Measurements from ENCODE around the gene CMTM7.
"Not testable (repeated sequence)": the region's sequence is repeated elsewhere in the genome, so short reads cannot be mapped to it uniquely, and the experiment has no call there.

CMTM7 gene

GRCh38 chr3:32383136-32383711 lies 8.4 kb upstream of the CMTM7 start:
- DNase-seq = no peak

GRCh38 chr3:32384938-32385337 lies 6.7 kb upstream of the CMTM7 start:
- DNase-seq = no peak

- DNase-seq = no peak
These were observed 4.1 kb upstream of the CMTM7 start for GRCh38 chr3:32387512-32387911.

- not testable (repeated sequence) for DNase-seq
These were observed 2.1 kb upstream of the CMTM7 start for GRCh38 chr3:32389577-32389976.

- peak; percentile 36 for DNase-seq
These were observed 1.1 kb downstream of the CMTM7 start for GRCh38 chr3:32392536-32393302.

- no peak for DNase-seq
These were observed 3.8 kb downstream of the CMTM7 start for GRCh38 chr3:32395496-32395895.

- no peak for DNase-seq
These were observed 6.3 kb downstream of the CMTM7 start for GRCh38 chr3:32397941-32398340.

GRCh38 chr3:32398531-32398930 lies 6.9 kb downstream of the CMTM7 start:
- DNase-seq = no peak

GRCh38 chr3:32399030-32399620 lies 7.5 kb downstream of the CMTM7 start:
- no peak for DNase-seq

GRCh38 chr3:32401126-32401525 lies 9.5 kb downstream of the CMTM7 start:
- DNase-seq = no peak

- DNase-seq = peak; percentile 24
These were observed 10.0 kb downstream of the CMTM7 start for GRCh38 chr3:32401556-32402081.

- DNase-seq = no peak
These were observed 12.0 kb downstream of the CMTM7 start for GRCh38 chr3:32403663-32404062.

GRCh38 chr3:32404714-32405113 lies 13.1 kb downstream of the CMTM7 start:
- no peak for DNase-seq

GRCh38 chr3:32405155-32405554 lies 13.5 kb downstream of the CMTM7 start:
- DNase-seq = no peak

- DNase-seq = no peak
These were observed 14.2 kb downstream of the CMTM7 start for GRCh38 chr3:32405711-32406323.

GRCh38 chr3:32406486-32407408 lies 15.1 kb downstream of the CMTM7 start:
- no peak for DNase-seq

GRCh38 chr3:32410367-32411246 lies 19.0 kb downstream of the CMTM7 start:
- no peak for DNase-seq

GRCh38 chr3:32411442-32411841 lies 19.8 kb downstream of the CMTM7 start:
- no peak for DNase-seq

GRCh38 chr3:32412887-32413286 lies 21.2 kb downstream of the CMTM7 start:
- no peak for DNase-seq

GRCh38 chr3:32413845-32414521 lies 22.3 kb downstream of the CMTM7 start:
- no peak for DNase-seq
